Measurements from ENCODE around the gene OR8B8.
"Not testable (repeated sequence)": the region's sequence is repeated elsewhere in the genome, so short reads cannot be mapped to it uniquely, and the experiment has no call there.

The OR8B8 gene, protein sequence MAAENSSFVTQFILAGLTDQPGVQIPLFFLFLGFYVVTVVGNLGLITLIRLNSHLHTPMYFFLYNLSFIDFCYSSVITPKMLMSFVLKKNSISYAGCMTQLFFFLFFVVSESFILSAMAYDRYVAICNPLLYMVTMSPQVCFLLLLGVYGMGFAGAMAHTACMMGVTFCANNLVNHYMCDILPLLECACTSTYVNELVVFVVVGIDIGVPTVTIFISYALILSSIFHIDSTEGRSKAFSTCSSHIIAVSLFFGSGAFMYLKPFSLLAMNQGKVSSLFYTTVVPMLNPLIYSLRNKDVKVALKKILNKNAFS

DNA sequence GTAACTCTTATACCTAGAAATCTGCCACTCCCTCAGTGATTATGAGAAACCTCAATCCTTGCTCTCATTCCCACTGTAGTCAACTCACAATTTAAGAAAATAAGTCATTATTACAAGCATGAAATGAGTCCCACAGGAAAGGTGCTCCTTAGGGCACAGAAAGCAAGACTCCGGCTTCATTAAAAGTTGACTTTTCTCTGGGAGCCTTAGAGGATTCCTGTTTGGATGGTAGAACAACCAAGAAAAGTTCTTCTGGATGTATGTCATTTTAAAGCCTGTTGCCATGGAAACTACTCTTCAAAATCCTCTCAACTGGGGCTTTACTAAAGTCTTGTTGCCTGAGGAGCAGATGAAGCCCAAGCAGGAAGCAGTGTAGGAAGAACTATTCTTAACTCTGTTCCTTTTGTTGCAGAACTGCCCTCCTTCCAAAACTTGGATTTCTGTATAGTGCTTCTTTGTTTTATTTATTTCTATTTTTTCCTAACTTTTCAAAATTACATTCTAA, at the start of gene OR8B8:
Gene OR8B8 (minus strand): TSS at position 51 of the 505 bp plus-strand sequence. CDS start 4,611 bp downstream, outside the sequence.
- DNase-seq: no peak

DNA sequence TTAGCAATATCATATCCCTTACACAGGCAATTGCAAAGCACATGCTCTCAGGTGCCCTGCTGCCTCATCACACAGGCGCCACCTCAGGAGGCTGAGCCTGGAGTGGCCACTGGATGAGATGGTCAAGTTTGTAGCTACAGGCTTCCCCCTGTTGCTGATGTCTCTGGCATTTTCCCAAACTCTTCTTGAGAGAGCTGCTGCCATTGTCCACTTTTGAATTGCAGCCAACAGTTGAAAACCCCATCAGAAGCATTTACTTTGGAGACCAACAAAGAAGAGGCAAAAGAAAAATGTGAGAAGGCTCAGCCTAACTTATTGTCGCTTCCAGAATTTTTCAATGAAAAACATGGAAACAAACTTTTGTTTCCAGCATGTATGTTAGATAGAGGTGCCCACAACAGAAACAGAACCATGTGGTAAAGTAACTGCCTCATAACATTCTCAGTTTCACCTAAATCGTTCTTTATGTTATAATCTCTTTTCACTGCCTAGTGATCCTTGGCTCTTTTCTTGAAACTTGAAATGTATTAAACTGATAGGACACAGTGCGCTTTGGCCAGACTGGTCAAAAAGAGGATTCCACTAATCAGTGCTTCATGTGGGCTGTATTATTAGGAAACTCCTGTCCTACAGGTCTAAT, 47.6 kb upstream of the OR8B8 start:
- DNase-seq: no peak

DNA sequence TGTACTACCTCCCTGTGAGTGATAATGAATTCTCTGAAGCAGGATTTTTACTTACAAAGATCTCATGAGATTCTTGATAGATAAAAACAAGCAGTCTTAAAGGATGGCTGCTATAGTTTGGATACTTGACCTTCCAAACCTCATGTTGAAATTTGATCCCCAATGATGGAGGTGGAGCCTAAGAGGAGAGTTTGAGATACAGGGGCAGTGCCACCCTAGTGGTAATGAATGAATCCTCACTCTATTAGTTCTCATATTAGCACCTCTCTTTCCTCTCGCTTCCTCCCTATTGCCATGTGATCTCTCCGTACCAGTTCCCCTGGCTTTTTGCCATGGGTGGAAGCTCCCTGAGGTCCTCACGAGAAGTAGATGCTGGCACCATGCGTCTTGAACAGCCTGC, 37.9 kb upstream of the OR8B8 start:
- no peak for DNase-seq

DNA sequence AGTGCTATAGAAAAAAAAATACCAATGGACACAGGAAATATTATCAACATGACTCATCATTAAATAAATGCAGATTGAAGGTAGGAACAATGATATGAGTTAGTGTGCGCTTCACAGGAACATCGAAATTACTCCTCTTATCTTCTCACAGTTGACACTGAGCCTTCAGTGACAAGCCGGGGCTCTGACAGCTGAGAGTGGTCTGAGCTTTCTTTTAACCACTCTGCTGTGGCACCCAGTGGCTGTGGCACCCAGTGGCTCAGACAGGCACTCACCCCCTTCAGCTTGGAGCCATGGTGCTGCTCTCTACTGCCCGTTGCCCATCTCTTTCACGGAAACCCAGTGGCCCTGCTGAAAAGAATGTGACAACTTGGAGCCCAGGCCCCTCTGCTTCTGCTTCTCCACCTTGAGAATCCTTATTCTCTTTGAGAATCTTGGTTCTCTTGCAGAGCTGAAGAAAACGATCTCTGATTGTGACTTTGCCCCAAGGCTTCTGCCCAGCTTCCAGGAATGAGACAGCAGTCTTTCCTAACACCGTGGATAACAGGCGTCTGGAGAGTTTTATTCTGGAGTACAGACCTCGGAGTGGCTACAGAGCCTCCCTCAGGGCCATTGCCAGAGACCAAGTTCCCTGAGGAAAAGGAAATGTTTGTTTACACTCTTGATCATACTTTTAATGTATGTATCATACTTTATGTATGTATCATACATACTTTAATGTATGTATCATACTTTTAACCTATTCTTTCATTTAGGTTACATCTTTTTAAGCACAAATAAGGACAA, 37.1 kb upstream of the OR8B8 start:
- DNase-seq: no peak

DNA sequence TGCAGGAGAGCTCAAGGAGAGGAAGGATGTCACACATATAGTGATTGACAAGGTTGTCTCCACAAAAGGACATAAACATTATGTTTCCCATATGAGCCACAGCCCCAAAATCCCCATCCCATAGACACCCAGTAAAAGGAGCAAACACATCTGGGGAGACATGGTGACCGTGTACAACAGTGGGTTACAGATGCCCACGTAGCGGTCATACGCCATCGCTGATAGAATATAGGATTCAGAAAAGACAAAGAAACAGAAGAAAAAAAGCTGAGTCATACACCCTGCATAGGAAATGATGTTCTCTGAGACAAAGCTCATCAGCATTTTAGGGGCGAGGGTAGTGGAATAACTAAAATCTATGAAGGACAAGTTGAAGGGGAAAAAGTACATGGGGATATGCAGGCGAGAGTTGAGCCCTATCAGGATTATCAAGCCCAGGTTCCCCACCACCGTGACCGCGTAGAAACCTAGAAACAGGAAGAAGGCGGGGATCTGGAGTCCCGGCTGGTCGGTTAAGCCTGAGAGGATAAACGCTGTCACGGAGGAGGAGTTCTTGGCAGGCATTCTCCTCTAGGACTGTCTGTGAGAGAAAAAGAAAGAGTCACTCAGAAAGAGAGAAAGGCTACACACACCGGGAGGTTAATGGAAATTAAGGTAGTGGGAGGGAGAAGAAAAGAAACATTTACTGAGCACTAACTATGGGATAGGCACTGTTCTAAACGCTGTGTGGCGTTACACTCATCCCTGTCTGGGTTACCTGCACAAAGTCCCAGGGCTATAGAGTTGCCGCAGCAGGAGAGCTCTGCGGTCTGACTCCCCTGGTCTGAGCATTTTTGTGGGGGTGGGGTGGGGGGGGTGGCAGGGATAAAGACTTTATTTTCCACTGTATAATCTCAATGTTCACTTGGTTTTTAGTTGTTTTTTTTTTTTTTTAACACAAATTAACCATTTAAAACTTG, 36.1 kb upstream of the OR8B8 start:
- peak; percentile 14 for DNase-seq

DNA sequence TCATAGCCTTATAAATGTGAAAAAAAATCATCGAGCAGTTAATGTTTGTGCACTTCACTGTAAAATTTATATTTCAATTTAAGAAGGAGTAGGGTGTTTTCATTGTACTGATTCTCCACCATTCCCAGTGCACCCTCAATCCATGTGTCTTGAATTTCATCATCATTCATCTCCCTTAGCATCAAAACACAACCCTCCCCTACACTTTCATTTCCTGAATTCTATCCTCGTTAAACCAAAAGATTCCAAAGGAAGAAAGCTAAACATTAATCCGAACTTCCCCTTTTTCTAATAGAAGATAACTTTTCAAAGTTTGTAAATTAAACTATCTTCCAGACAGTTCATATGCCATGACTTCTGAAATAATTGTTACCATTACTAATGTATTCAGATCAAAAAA, 34.1 kb upstream of the OR8B8 start:
- no peak for DNase-seq

DNA sequence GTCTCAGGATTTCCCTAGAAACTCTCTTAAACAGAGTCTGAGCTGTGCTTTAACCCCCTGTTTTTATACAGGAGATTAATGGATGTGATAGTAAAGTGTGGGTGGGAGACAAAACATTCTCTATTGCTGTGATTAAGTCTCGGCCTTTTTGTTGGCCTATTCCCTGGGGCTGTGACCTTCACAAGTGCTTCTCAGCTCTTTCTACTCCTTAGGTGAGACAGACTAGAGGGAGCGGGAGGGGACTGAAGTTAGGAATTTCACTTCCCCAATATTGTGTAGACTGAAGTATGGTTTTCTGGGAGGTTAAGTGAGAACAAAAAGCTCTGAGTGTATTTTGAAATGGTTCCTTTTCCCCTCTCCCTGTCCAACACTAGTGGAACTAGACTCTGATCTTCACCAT, 29.8 kb upstream of the OR8B8 start:
- no peak for DNase-seq

DNA sequence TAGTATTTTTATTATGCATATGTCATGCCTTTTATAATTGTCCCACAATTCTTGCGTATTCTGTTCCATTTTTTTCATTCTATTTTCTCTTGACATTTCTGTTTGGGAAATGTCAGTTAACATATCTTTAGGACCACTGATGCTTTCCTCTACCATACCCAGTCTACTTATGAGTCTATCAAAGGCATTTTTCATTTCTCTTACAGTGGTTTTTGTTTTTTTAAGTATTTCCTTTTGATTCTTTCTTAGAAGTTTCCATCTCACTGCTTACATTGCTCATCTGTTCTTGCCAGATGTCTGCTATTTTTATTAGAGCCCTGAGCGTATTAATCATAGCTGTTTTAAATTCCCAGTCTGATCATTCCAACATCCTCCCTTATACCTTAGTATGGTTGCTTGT, 29.3 kb upstream of the OR8B8 start:
- DNase-seq: no peak

DNA sequence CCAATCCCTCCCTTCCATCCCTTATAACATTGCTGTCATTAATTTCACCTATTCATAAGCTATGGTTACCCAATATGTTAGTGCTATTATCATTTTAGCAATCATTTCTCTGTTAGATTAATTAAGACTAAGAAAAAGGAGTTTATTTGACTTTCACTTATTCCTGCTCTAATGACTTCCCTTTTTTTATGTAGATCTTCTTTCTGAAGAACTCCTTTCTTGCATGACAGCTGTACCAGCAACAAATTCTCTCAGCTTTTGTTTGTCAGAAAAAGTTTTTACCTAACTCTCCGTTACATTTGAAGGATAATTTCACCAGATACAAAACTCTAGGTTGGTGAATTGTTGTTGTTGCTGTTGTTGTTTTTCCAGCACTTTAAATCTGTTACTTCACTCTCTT, 28.6 kb upstream of the OR8B8 start:
- DNase-seq: no peak

DNA sequence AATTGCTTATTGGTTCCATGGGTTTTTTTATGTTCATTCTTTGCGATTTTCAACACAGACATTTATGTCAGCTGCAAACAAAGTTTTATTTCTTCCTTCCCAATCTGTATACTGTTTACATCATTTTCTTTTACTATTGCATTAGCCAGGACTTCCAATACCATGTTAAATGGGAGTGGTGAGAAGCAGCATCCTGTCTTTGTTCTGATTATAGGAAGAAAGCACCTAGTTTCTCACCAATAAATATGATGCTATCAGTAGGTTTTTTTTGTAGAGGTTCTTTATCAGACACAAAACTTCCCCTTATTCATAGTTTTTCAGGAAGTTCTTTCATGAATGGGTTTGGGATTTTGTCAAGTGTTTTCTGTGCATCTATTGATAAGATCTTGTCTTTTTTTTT, 28.0 kb upstream of the OR8B8 start:
- no peak for DNase-seq

DNA sequence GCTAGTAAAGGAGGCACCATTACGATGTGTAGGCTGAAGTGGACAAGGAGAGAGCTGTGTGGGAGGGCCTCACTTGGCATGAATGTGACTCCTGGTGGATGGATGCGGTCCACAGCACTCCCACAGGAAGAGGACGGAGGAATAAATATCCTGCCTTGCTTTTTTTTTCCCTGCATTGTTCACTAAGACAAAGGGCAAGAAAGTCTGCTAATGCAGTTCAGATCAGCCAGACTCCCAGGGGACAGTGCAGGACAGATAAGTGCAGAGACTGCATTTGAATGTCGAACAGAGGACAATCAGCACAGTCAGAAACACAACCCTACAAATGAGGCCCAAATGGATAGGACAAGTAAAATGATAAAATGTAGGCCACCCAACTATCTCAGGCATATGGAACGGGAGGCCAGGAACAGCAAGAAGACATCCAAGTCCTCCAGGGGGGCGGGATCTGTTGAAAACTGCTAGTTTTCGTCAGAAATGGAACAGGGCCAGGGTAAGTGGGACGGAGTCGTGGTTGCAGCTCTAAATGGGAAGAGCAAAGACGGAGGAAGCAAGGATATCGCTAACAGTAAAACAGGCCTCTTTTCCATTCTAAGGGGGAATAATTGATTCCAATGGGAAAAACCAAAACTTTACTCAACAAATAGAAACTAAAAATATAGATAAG, 25.2 kb upstream of the OR8B8 start:
- DNase-seq: no peak

DNA sequence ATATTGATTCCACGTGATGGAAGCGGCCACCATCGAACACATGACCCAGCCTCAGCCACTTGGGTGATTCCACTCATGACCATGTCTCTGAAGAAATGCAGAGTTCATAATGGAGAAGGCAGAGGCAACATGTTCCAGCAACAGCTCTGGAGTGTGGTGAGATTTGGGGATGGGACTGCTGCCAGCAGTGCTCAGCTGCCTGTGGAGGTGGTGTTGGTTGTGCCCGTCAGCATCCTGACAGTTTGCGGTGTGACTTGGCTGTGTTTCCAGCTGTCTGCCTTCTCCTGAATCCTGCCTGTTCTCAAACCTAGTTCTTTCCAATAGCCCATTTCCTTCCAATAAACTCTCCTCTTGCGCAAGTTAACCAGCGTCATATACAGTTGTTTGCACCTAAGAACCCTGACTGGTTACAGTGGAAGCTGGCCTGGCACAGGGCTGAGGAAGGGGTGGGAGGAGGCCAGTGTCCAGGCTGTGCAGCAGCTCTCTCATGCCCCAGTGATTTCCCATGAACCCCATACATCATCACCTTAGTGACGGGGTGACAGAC, 22.0 kb upstream of the OR8B8 start:
- no peak for DNase-seq

DNA sequence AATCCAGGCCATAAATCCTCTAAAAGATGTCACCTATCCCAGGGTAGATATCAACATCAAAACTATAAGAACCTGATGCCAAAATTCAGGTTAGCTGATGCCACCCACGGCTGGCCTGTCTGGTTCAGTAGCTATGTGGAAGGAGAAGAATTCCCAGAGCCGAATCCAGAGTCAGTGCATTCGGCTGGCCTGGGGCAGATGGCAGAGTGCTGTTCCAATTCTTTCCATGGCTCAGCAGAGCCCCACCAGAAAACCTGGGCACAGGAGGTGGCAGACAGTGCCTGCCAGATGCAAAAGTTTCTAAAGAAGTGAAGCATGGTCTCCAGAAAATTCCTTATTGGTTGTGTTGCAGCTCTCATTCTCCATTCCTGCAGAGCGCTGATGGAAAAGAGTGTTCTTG, 19.9 kb upstream of the OR8B8 start:
- DNase-seq: no peak

DNA sequence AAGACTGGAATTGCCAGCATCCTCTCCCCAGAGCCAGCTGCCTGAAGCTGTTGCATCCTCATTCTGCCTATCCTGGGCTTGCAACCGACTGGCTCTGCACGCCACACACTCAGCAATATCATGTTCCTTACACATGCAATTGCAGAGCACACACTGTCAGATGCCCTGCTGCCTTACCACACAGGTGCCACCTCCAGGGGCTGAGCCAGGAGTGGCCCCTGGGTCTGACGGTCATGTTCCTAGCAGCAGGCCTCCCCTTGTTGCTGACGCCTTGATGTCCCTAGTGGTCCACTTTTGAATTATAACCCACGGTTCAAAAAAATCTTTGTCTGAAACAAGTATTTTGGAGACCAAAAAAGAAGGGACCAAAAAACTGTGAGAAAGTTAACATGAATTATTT, 18.5 kb upstream of the OR8B8 start:
- DNase-seq: no peak

DNA sequence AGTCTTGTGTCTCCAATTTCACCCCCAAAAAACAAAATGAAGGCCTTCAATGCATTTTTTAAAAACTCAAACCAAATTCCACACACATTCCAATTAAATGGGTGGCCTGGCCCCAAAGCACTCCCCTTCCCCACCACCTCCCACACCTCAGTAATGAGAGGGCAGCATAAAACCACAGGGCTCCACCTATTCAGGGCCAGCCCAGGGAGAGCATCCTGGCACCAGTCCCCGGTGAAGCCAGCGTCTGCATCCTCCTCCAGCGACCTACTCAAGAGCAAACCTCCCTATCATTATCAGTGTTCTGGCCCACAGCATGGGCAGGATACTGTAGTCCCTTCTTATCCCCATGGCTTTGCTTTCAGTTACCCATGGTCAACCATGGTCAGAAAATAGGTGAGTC, 17.8 kb upstream of the OR8B8 start:
- DNase-seq: no peak

DNA sequence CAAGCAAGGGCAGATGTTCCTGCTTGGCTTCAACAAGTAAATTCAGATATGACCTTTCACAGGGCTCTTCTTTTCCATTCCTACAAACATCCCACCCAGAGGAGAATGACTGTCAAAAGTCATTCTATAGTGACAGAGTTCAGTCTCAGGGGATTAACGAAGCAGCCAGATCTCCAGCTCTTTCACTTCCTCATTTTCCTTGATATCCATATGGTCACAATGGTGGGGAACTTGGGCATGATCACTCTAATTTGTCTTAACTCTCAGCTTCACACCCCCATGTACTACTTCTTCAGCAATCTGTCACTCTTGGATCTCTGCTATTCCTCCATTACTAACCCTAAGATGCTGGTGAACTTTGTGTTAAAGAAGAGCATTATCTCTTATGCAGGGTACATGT, 15.0 kb upstream of the OR8B8 start:
- DNase-seq: no peak

DNA sequence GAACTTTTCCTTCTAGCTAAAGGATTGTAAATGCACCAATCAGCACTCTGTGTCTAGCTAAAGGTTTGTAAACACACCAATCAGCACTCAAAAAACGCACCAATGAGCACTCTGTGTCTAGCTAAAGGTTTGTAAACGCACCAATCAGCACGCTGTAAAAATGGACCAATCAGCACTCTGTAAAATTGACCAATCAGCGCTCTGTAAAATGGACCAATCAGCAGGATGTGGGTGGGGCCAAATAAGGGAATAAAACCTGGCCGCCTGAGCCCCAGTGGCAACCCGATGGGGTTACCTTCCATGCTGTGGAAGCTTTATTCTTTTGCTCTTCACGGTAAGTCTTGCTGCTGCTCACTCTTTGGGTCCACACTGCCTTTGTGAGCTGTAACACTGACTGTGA, 13.9 kb upstream of the OR8B8 start:
- DNase-seq: not testable (repeated sequence)

DNA sequence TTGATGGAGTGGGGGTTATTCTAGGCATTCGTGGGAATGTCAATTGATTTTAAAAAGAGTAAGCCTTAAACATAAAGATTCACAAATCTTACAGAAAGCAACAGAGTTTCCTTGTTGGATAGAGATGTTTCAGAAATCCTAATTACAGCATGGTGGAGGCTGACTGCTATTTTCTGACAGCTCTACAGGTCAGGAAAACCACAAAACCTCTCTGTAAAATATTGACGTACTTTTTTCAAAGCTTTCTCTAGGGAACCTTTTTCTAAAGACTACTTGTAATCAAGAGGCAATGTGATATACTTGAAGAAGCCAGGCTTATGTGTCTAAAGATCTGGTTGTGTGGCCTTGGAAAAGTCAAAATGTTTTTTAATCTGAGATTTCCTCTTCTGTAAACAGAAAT, 9.1 kb upstream of the OR8B8 start:
- DNase-seq: no peak

DNA sequence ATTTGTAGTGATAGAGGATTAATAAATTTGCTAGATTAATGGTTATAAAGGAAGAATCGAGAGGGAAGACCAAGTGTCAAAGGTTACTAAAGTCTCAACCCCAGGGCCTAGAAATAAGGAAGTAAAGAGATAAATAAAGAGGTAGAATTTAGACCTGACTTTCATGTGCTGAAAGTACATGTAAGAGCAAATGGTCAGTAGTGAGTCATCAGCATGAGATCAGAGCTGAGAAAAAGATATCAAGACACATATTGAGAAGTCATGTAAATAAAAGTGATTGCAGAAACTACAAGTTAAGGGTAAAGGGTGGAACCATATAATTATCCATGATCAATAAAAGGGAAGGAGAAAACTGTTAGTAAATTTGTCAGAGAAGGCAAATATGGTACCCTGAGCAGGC, 1.4 kb upstream of the OR8B8 start:
- no peak for DNase-seq

DNA sequence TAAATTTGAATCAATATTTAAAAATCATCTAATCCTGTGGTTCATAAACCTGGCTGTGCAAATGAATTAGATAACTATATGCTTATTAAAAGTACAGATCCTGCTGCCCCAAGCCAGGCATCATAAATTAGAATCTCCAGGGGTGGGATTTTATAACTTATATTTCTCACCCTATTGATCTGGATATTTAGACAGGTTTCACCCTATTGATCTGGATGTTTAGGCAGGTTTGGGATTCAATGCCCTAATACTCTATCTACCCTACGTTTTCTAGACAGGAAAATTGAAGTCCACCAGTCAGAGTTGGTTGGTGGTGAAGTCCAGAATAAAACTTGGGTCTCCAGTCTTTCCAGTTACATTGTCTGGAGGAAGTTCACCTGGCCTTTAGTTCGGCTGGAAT, 2.6 kb downstream of the OR8B8 start:
- DNase-seq: no peak

DNA sequence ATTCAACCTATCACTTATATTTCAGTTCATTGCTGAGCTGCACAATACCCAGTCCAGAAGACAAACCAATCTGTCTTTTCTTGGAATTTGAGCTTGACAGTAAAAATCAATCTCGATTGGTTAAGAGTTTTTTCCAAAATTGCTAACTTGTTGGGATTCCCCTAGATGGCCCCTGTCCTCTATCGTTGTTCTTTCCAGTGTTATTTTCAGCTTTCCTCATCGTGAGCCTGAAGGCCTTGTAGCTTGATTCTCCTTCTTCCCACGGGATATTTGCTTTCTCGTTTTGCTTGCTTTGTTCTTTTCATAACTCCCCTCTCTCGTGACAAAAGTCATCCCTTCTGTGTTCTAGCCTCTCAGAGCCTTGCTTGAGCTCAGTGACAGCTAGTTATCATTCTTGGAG, 3.1 kb downstream of the OR8B8 start:
- no peak for DNase-seq

DNA sequence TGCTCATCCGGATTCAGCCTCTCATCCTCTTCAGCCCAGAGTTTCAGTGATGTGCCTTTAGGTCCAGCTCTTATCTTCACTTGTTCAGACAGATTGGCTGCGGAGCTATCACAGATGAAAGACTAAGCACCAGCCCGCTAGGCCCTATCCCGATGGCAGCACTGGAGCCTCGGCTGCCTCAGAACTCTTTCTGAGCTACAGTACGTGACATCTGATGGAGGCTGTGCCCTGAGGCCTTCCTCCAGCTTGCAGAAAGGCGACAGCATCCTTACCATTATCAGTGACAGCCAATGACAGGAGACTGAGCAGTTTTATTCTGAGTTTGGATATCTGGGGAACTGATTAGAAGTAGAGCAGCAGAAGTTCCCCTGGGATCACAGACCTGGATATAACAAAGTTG, 4.0 kb downstream of the OR8B8 start:
- no peak for DNase-seq

Measured in NCI-H1092 treated with DMSO at 0.1 percent for 48 hours (cell line).